NCI-H187 (cell line): Measurements from ENCODE around the gene ITGA6.
A peak's percentile ranks its signal among the peaks of the same experiment; 100 is the strongest.

Experiments used
- DNase-seq, 2 experiments: peaks; one replicate each; lab custom pipeline; 2025; lab: John Stamatoyannopoulos, UW

ITGA6 gene

GRCh38 chr2:172416447-172417058 is 10.8 kb upstream of the ITGA6 start:
- no peak for DNase-seq

DNA sequence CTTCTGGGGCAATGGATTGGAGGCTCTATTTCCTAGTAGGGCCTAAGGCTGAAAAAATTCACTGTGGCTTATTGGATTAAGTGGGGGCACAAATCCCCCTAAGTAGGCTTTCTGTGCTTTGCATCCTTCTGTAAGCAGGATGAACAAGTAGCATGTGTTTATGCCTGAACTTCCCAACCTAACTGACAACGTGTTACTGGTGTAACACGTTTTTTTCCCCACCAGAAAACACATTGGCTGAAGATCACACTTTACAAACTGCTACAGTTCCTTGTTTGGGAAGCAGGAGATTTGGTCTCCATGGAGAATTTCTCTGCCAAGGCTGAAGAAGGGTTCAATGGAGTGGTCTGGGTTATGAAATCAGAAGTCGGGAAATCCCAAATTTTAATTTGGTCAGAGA is 7.2 kb upstream of the ITGA6 start:
- no peak for DNase-seq

- no peak for DNase-seq
Observed at GRCh38 chr2:172423160-172423559, 4.2 kb upstream of the ITGA6 start.

GRCh38 chr2:172425336-172425735 is 2.0 kb upstream of the ITGA6 start:
- DNase-seq = no peak

DNA sequence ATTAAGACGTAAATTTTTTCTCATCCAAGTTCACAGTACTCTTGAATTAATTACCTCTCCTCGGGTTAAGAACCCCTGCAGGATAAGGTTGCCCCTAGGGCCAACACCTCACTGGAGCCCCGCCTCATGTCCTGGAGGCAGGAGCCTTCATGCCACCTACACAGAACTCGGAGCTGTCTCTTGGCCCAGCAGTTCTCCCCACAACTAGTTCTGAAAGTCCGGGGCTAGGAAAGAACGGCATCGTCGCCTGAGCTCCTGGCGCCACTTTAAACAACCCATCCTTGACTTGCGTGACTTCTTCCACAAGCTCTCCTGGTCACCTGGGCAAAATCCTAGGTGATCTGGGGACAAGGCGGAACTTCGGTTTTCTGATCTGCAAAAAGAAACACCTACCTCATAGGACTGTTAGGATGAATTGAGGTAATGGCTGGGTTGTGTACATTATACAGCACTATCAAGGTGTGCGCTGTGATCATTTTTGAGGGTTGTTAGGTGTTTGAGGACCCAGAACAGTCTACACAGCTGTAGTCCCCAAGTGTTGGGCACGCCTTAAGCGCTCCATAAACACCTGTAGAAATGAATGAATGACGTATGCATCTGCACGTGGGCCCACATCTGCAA is 641 bp upstream of the ITGA6 start:
- no peak for DNase-seq

DNA sequence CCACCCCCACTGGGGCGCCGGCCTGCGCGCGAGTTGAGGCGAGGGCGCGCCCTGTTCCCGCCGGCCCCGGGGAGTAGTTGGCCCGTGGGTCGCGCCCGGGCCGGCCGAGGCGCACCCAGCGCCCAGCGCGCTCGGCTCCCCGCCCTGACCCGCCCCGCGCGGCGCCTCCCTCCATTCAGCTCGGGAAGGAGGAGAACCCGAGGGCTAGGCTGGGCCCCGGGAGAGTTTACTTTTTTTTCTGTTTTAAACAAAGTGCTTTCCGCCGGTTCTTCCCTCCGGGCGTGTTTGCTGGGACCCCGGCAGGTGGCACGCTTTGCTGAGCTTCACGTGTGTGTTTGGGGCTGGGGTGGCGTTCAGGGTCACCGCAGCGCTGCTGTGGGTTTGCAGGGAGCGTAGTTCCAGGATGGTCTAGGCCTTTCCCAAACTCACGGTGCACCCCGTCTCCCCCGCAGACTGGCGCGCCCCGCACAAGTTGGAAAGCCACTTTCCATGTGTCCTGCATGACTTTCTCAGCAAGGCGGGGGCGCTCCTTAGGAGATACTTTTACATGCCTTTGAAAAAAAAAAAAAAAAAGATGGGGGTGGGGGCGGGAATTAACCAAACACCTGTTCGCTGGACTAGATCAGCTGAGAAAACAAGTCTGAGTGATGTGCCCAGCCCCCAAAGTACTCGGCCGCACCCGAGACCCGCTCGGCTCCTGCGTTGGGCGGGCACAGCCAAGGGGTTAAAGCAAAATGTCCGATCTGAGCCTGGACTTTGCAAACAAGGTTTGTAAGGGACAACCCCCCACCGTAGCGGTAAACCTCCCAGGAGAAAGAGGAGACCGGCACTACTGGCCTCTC is 825 bp downstream of the ITGA6 start:
- DNase-seq = no peak

DNA sequence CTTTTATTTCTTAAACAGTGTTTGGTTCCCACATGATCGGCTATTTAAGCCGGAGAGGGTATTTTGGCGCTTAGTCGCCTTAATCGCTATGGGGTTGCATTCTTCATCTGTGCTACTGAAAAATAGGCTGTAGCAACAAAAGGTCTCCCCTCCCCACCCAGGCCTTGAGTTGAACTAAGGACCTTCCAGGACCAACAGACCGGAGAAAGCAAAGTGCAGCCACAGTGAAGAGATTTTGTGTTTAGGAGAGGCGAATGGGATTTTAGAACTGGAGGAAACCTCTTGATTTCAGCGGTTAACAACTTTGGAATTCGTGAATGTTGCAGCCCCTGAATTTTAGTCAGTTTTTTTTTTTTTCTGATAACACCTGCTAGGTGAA is 1.4 kb downstream of the ITGA6 start:
- DNase-seq = no peak

GRCh38 chr2:172429301-172429968 is 2.0 kb downstream of the ITGA6 start:
- DNase-seq = no peak

GRCh38 chr2:172430027-172430426 is 2.6 kb downstream of the ITGA6 start:
- no peak for DNase-seq

DNA sequence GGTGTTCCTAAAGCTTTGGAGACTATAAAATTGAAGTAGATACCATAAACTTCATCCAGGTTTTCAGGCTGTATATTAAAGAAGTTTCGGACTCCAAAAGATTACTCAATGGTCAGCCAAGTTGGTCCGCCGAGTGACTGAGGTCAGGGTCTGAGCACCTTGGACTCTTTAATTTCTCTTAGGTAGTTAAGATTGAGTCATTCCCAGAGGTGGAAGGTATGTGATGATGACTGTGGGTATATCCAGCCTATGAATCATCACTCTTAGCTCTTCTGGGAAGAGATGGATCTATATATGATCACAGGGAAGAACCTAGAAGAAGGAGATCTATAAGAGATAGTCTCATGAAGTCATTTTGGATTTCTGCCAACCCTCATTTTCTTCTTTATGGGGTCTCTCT is 3.3 kb downstream of the ITGA6 start:
- no peak for DNase-seq

DNA sequence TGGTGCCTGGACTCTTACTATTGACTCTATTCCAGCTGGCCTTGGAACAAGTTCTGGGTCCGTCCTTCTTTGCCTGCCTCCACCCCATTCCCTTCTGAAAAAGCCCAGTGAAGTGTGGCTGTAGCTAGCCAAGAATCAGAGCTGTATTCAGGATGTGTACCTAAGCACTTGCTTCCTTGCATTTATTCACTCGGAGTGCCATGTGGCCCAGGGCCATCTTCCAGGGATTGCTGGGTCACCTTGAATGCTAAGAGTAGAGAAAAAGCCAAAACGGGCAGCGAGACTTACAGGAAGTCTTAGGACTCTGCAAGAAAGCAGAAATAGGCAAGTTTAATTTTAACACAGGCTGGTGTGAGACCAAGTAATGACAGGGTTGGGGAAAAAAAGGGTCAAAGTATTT is 4.1 kb downstream of the ITGA6 start:
- no peak for DNase-seq

DNA sequence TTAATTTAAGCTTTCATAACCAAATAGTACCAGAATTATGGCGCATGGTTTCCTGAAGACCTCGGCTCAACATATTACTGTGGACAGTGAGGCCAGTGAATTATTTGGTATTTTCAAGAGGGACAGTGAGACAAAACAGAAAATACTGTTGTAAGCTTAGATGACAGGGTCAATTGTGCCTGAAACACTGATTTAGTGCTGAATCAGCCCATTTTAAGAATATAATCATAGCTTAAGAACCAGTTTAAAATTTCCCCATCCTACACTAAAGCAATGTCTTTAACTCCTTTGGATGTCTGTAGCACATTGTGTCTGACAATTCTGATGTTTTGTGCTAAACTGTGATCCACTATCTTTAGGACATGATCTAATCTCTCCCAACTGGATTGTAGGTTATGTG is 4.6 kb downstream of the ITGA6 start:
- DNase-seq = no peak

- no peak for DNase-seq
Observed at GRCh38 chr2:172433144-172433543, 5.8 kb downstream of the ITGA6 start.

DNA sequence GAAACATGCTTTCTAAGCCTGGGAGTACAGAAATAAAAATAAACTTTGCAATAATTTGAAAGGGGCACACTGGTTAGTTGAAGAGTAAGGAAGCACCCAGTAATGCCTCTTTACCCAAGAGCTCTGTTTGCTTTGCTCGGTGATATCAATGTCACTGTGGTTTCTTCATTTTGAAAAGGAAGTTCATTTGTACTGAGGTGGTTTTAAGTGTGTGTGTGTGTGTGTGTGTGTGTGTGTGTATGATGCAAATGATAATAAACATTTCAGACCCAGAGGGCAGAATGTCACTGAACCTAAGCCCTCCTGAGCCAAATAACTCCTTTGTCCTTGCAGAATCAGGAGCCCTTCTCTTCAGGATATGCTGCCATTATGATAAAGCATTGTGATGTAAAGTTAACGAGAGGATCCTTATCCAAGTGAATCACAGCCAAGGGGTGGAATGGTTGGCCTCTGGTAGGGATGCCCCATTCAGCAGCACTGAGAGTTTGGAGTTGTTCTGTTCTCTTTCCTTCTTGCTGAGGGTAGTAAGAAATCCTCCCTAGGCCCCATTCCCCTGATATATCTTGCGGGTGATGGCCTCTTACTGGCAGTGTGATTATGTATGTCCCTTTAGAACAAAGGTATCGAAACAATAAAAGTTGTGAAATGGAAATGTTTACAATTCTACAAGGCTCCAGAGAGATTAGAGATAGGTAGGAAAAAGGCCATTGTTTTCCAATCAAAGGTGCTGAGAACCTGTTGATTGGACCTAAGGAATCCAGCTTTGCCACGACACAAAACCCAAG is 7.6 kb downstream of the ITGA6 start:
- DNase-seq = peak in 1 of 2 experiments; percentile 2

GRCh38 chr2:172435606-172435911 is 8.2 kb downstream of the ITGA6 start:
- DNase-seq = no peak

DNA sequence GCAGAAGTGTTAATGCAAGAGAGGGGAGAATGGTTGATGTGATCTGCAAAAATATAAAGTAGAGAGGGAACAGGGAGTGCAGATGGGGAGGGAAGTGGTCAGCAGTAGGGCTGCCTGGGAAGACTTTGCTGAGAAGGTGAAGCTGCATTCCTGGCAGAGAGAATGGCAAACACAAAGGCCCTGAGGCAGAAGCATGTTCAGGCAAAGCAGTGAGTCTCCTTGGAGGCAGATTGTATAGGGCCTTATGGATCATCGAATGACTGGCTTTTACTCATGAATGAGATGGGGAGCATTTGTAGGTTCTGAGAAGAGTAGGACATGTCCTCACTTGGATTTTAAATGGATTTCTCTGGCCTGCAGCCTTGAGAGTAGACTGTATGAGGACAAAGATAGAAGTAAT is 9.5 kb downstream of the ITGA6 start:
- no peak for DNase-seq

- DNase-seq = no peak
Observed at GRCh38 chr2:172437419-172438341, 10.3 kb downstream of the ITGA6 start.

- DNase-seq = no peak
Observed at GRCh38 chr2:172438741-172439508, 11.5 kb downstream of the ITGA6 start.

DNA sequence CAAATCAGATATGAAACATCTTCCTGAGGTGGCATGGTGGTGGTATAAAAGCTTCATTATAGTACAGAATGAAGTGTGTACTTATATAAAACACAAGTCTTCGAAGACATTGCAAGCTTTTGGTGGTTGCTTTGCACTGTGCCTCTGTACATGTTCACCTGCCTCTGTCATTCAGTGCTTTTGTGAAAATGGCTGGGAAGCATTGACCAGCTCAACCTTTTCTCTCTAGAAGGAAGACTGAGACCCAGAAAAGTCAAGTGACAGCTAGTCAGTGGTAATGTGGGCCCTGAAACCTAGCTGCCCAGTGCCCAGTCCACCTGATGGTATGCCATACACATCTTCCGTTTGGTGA is 12.1 kb downstream of the ITGA6 start:
- DNase-seq = no peak

DNA sequence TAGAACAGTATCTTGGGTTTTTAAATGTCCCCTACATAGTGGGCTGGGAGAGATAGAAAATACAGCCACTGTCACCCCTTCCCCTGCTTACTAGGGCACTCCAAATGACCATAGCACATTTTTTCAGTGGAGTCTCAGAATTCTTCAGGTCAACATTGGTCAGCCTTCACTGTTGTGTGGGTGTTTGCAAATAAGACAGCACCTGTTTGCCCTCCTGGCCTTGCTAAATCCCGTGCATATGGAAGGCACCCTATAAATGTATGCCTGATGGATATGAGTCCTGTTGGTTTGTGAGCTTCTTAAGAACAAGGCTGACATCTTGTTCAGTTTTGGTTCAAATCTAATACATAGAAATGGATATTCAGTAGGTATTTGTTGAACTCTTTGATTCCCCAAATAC is 12.5 kb downstream of the ITGA6 start:
- no peak for DNase-seq
